NCI-H2029 treated with DMSO at 0.1 percent for 48 hours (cell line): ENCODE data around the gene UBALD1.

Experiments
- DNase-seq: peaks from one replicate; lab custom pipeline; 2025; lab: John Stamatoyannopoulos, UW

The UBALD1 gene

GRCh38 chr16:4616047-4616811 is 1.5 kb upstream of the UBALD1 start:
- peak; percentile 94 for DNase-seq

- no peak for DNase-seq
Observed at GRCh38 chr16:4615384-4616046, 827 bp upstream of the UBALD1 start.

- DNase-seq = no peak
Observed at GRCh38 chr16:4613636-4614570, 785 bp downstream of the UBALD1 start.

GRCh38 chr16:4612977-4613635 is 1.6 kb downstream of the UBALD1 start:
- DNase-seq = no peak

GRCh38 chr16:4612474-4612931 is 2.2 kb downstream of the UBALD1 start:
- DNase-seq = no peak

GRCh38 chr16:4611337-4612021 is 3.2 kb downstream of the UBALD1 start:
- no peak for DNase-seq

- no peak for DNase-seq
Observed at GRCh38 chr16:4610011-4611005, 4.4 kb downstream of the UBALD1 start.

GRCh38 chr16:4609200-4610010 is 5.3 kb downstream of the UBALD1 start:
- DNase-seq = no peak

- DNase-seq = no peak
Observed at GRCh38 chr16:4608704-4608980, 6.0 kb downstream of the UBALD1 start.

- DNase-seq = no peak
Observed at GRCh38 chr16:4607841-4608703, 6.6 kb downstream of the UBALD1 start.

- DNase-seq = peak; percentile 59
Observed at GRCh38 chr16:4606354-4606753, 8.3 kb downstream of the UBALD1 start.

GRCh38 chr16:4604401-4604800 is 10.3 kb downstream of the UBALD1 start:
- no peak for DNase-seq

GRCh38 chr16:4603624-4604170 is 11.0 kb downstream of the UBALD1 start:
- DNase-seq = no peak

- no peak for DNase-seq
Observed at GRCh38 chr16:4602331-4602730, 12.4 kb downstream of the UBALD1 start.

GRCh38 chr16:4601864-4602186 is 12.9 kb downstream of the UBALD1 start:
- DNase-seq = no peak

GRCh38 chr16:4601036-4601863 is 13.4 kb downstream of the UBALD1 start:
- DNase-seq = no peak

- no peak for DNase-seq
Observed at GRCh38 chr16:4599545-4599944, 15.1 kb downstream of the UBALD1 start.
